ENCODE measurements around the gene NECTIN1.

The NECTIN1 gene

GRCh38 chr11:119671051-119671450 lies 57.9 kb downstream of the NECTIN1 start:
- peak; percentile 83 for DNase-seq (ENCODE audit: low read depth)

GRCh38 chr11:119669487-119669886 lies 59.5 kb downstream of the NECTIN1 start:
- no peak for DNase-seq (ENCODE audit: low read depth)

- DNase-seq (ENCODE audit: low read depth) = no peak
These were observed 60.3 kb downstream of the NECTIN1 start for GRCh38 chr11:119668676-119669075.

- peak; percentile 40 for DNase-seq (ENCODE audit: low read depth)
These were observed 62.4 kb downstream of the NECTIN1 start for GRCh38 chr11:119666463-119667131.

- no peak for DNase-seq (ENCODE audit: low read depth)
These were observed 62.9 kb downstream of the NECTIN1 start for GRCh38 chr11:119666061-119666460.

GRCh38 chr11:119664701-119665420 lies 64.1 kb downstream of the NECTIN1 start:
- DNase-seq (ENCODE audit: low read depth) = no peak

- no peak for DNase-seq (ENCODE audit: low read depth)
These were observed 64.9 kb downstream of the NECTIN1 start for GRCh38 chr11:119664063-119664572.

GRCh38 chr11:119663279-119663678 lies 65.7 kb downstream of the NECTIN1 start:
- no peak for DNase-seq (ENCODE audit: low read depth)

- DNase-seq (ENCODE audit: low read depth) = no peak
These were observed 67.8 kb downstream of the NECTIN1 start for GRCh38 chr11:119661226-119661625.

GRCh38 chr11:119659971-119660723 lies 68.9 kb downstream of the NECTIN1 start:
- DNase-seq (ENCODE audit: low read depth) = no peak

GRCh38 chr11:119652907-119653659 lies 75.9 kb downstream of the NECTIN1 start:
- no peak for DNase-seq (ENCODE audit: low read depth)

- DNase-seq (ENCODE audit: low read depth) = no peak
These were observed 77.0 kb downstream of the NECTIN1 start for GRCh38 chr11:119651802-119652584.

GRCh38 chr11:119650251-119650650 lies 78.7 kb downstream of the NECTIN1 start:
- DNase-seq (ENCODE audit: low read depth) = no peak

- no peak for DNase-seq (ENCODE audit: low read depth)
These were observed 81.7 kb downstream of the NECTIN1 start for GRCh38 chr11:119647254-119647653.

- no peak for DNase-seq (ENCODE audit: low read depth)
These were observed 84.0 kb downstream of the NECTIN1 start for GRCh38 chr11:119645018-119645417.

GRCh38 chr11:119644502-119644901 lies 84.5 kb downstream of the NECTIN1 start:
- DNase-seq (ENCODE audit: low read depth) = no peak

GRCh38 chr11:119643876-119644225 lies 85.1 kb downstream of the NECTIN1 start:
- no peak for DNase-seq (ENCODE audit: low read depth)

GRCh38 chr11:119643212-119643875 lies 85.7 kb downstream of the NECTIN1 start:
- DNase-seq (ENCODE audit: low read depth) = no peak

- DNase-seq (ENCODE audit: low read depth) = no peak
These were observed 86.8 kb downstream of the NECTIN1 start for GRCh38 chr11:119641983-119642745.

GRCh38 chr11:119640541-119640940 lies 88.5 kb downstream of the NECTIN1 start:
- DNase-seq (ENCODE audit: low read depth) = no peak
